Endodermal cell (in vitro differentiated cells): ENCODE results near the gene BPGM. TPM values are rescaled to one million over a fixed set of nuclear protein-coding genes. Genes with fewer than 3 reads are reported as not detected.

Experiments
- DNase-seq: peaks from one replicate; pipeline ENCODE4 v3.0.0-alpha.2; 2017
- H3K27ac ChIP-seq: 2 replicates; pipeline ENCODE4 v1.5.1; 2013; ENCODE audit warnings: mild to moderate bottlenecking, low read depth, low read length, moderate library complexity
- H3K27me3 ChIP-seq: 2 replicates; pipeline ENCODE4 v1.6.1; 2013; ENCODE audit warnings: mild to moderate bottlenecking, low read length, moderate library complexity; ENCODE audit not compliant: insufficient read depth, control insufficient read depth, poor library complexity, severe bottlenecking
- H3K36me3 ChIP-seq: 2 replicates; pipeline ENCODE4 v1.7.0; 2013; ENCODE audit warnings: mild to moderate bottlenecking, low read length, moderate library complexity; ENCODE audit not compliant: control insufficient read depth, insufficient read depth
- H3K4me1 ChIP-seq: one replicate; pipeline ENCODE4 v1.7.0; 2013; ENCODE audit warnings: low read length; ENCODE audit not compliant: control insufficient read depth, insufficient read depth
- H3K4me3 ChIP-seq: 2 replicates; pipeline ENCODE4 v1.5.1; 2013; ENCODE audit warnings: mild to moderate bottlenecking, low read length, moderate library complexity
- H3K9ac ChIP-seq: 2 replicates; pipeline ENCODE4 v1.6.1; 2013; ENCODE audit warnings: mild to moderate bottlenecking, low read length, moderate library complexity; ENCODE audit not compliant: poor library complexity, severe bottlenecking; ENCODE audit errors: extremely low read depth
- H3K9me3 ChIP-seq: 2 replicates; pipeline ENCODE4 v1.6.1; 2013; ENCODE audit warnings: mild to moderate bottlenecking, low read length, moderate library complexity; ENCODE audit not compliant: control insufficient read depth
- H3K27ac Mint-ChIP-seq: 2 replicates; pipeline ENCODE4 v1.8.0; 2020; ENCODE audit warnings: mixed read lengths
- H3K27me3 Mint-ChIP-seq: 2 replicates; pipeline ENCODE4 v1.8.0; 2021; ENCODE audit warnings: mild to moderate bottlenecking, mixed read lengths; ENCODE audit not compliant: insufficient read depth
- H3K36me3 Mint-ChIP-seq: 2 replicates; pipeline ENCODE4 v1.8.0; 2020; ENCODE audit warnings: low read depth, mixed read lengths
- H3K4me1 Mint-ChIP-seq: 2 replicates; pipeline ENCODE4 v1.8.0; 2020; ENCODE audit warnings: mixed read lengths
- H3K4me3 Mint-ChIP-seq: 2 replicates; pipeline ENCODE4 v1.8.0; 2020; ENCODE audit warnings: mild to moderate bottlenecking, moderate library complexity, mixed read lengths
- H3K9me3 Mint-ChIP-seq: 2 replicates; pipeline ENCODE4 v1.8.0; 2020; ENCODE audit warnings: mild to moderate bottlenecking, mixed read lengths
- WGBS, 2 experiments: methylation state at CpG; one replicate each; pipeline versions ENCODE4 v1.1.5 to v1.1.7; 2013; ENCODE audit warnings: missing lambda C conversion rate in 2 of 2, mixed read lengths in 1 of 2; ENCODE audit not compliant: insufficient coverage in 1 of 2, insufficient read length in 1 of 2; 5-methylcytosine and 5-hydroxymethylcytosine counted together
- total RNA-seq, 2 donors: library from RNA; stranded (reverse); fragmentation: NEBNext Ultra II Directional in 1 of 2; extraction: Animal tissue kit (Norgen Biotek cat#: 25700) in 1 of 2; gene quantifications; 2 replicates in 1 of 2; 3 replicates in 1 of 2; pipeline ENCODE4 v1.2.1, GENCODE V29; 2021
- TF ChIP-seq, protein P1 (sequence below): fragments of 200-600 bp; sonication (generic); conservative IDR thresholded peaks from 2 replicates; pipeline ENCODE4 v1.5.0; 2021; ENCODE audit warnings: antibody characterized with exemption, mild to moderate bottlenecking

The BPGM gene
- total RNA-seq, 2 donors from 2014 or later, result 11.1 to 16.1 TPM

DNA sequence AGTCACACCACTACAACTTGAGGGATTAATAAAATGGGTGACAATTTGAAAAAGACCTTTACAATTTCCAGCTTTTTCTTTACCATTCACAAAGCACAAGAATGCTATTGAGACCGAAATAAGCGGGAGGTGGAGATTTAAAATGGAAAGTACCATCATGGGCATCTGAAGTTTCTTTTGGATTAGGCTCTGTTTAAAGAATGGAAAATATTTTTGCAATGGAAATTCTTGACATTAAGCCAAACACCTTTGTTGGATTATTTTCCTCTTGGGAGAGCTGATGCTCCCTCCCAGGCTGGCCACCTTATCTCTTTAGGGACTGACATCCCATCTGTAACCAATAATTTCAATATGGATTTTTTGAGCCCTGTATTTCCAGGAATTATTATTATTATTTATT lies 62.5 kb downstream of the BPGM start:
- Mint-ChIP-seq H3K27ac (no peak overlapping the region), H3K4me1 (peaks cover 10% of the 10 kb centered on the region), H3K36me3 (no peaks in the 10 kb centered on the region), H3K9me3 (no peaks in the 10 kb centered on the region), H3K27me3 (peaks cover 10% of the 10 kb centered on the region), H3K4me3 (no peak overlapping the region)
- Histone ChIP-seq H3K9ac (no peak overlapping the region), H3K4me1 (no peaks in the 10 kb centered on the region), H3K9me3 (no peaks in the 10 kb centered on the region), H3K27me3 (peaks cover 6% of the 10 kb centered on the region), H3K36me3 (no peaks in the 10 kb centered on the region), H3K4me3 (no peak overlapping the region), H3K27ac (no peak overlapping the region)
- DNase-seq, result no peak
- TF ChIP-seq, protein P1, sequence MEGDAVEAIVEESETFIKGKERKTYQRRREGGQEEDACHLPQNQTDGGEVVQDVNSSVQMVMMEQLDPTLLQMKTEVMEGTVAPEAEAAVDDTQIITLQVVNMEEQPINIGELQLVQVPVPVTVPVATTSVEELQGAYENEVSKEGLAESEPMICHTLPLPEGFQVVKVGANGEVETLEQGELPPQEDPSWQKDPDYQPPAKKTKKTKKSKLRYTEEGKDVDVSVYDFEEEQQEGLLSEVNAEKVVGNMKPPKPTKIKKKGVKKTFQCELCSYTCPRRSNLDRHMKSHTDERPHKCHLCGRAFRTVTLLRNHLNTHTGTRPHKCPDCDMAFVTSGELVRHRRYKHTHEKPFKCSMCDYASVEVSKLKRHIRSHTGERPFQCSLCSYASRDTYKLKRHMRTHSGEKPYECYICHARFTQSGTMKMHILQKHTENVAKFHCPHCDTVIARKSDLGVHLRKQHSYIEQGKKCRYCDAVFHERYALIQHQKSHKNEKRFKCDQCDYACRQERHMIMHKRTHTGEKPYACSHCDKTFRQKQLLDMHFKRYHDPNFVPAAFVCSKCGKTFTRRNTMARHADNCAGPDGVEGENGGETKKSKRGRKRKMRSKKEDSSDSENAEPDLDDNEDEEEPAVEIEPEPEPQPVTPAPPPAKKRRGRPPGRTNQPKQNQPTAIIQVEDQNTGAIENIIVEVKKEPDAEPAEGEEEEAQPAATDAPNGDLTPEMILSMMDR, result no peak
- WGBS, 2 experiments, result 92% methylated on average over 2 of the region's 2 CpGs; no CpG with 5 or more reads in 1 of the 2 experiments

DNA sequence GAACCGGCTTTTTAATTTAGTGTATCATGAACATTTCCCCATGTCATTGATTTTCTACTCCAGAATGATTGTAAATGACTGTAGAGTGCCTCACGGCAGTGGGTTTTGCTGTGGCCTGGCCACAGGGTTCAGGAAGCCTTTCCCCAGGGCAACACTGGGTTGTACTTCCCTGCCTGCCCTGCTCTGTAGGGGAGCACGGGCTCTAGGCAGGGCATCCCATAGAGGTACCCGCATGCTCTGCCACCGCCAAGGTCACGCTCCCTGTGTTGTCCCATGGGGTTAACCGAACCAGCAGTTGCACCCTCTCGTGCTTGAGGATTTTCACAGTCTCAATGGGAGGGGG lies 63.8 kb downstream of the BPGM start:
- TF ChIP-seq, protein P1, result no peak
- Mint-ChIP-seq H3K4me1 (peaks cover 10% of the 10 kb centered on the region), H3K36me3 (no peaks in the 10 kb centered on the region), H3K4me3 (no peak overlapping the region), H3K9me3 (no peaks in the 10 kb centered on the region), H3K27me3 (peaks cover 12% of the 10 kb centered on the region), H3K27ac (no peak overlapping the region)
- DNase-seq, result no peak
- Histone ChIP-seq H3K9ac (no peak overlapping the region), H3K36me3 (no peaks in the 10 kb centered on the region), H3K9me3 (no peaks in the 10 kb centered on the region), H3K4me3 (no peak overlapping the region), H3K27ac (no peak overlapping the region), H3K4me1 (no peaks in the 10 kb centered on the region), H3K27me3 (peaks cover 6% of the 10 kb centered on the region)
- WGBS, 2 experiments, result 89 to 90% methylated on average over 3 to 8 of the region's 8 CpGs

DNA sequence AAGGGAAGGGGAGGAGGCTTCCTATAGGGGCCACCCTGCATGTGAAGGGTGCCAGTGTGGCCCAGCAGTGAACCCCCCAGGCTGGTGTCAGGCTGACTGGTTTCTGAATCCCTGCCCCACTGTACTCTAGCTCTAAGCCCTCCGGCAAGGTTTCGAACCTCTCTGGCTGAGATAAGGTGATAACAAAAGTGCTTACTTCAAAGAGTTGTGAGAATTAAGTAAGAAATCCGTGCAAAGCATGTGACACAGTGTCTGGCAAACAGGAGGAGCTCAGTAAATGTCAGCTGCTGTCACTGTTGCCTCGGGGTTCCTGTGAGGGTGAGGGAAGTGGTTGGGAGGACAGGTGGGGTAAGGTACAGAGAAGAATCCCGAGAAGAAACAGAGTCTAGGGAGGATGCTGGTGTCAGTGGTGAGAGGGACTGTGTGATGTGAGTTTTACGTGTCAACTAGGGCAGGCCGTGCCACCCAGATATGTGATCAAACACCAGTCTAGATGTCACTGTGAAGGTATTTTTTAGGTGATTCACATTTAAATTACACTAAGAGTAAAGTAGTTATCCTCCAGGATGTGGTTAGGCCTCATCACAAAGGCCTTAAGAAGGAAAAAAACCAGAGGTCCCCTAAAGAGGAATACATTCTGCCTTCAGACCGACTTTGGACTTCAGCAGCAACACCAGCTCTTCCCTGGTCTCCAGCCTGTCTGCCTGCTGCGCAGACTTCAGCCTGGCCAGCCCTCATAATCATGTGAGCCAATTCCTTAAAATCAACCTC lies 64.4 kb downstream of the BPGM start:
- Mint-ChIP-seq H3K4me3 (no peak overlapping the region), H3K27ac (no peak overlapping the region)

More for the DNA sequence above, 64.4 kb downstream of the BPGM start:
- H3K27me3 Mint-ChIP-seq, result peaks cover 12% of the 10 kb centered on the region
- Histone ChIP-seq H3K4me3 (no peak overlapping the region), H3K27me3 (peaks cover 6% of the 10 kb centered on the region), H3K4me1 (no peaks in the 10 kb centered on the region), H3K36me3 (no peaks in the 10 kb centered on the region), H3K27ac (no peak overlapping the region), H3K9ac (no peak overlapping the region), H3K9me3 (no peaks in the 10 kb centered on the region)
- no peak for DNase-seq
- no peaks in the 10 kb centered on the region for H3K9me3 Mint-ChIP-seq
- WGBS, 2 experiments, result 72% methylated on average over 5 to 9 of the region's 9 CpGs
- H3K4me1 Mint-ChIP-seq, result peaks cover 10% of the 10 kb centered on the region
- TF ChIP-seq, protein P1, result no peak
- no peaks in the 10 kb centered on the region for H3K36me3 Mint-ChIP-seq
